RWPE1 (cell line): Measurements from ENCODE around the gene CCNL1.

ENCODE experiments used
- CTCF ChIA-PET: fragments of 350-600 bp; sonication (Branson Sonifier 250); formaldehyde crosslinking; extraction: SDS; loops from one replicate; lab custom pipeline; 2021; lab: Yijun Ruan, JAX
- POLR2A ChIA-PET: fragments of 400-600 bp; formaldehyde crosslinking; extraction: SDS; loops from one replicate; lab custom pipeline; 2020; ENCODE audit warnings: antibody characterized with exemption; ENCODE audit not compliant: low non-redundant PET; lab: Yijun Ruan, JAX
- DNase-seq: peaks from one replicate; pipeline ENCODE4 v3.0.0; 2012; ENCODE audit warnings: low spot score
- H3K27ac ChIP-seq: fragments of 450-650 bp; 2 replicates; pipeline ENCODE4 v1.5.1; 2017
- TF ChIP-seq, protein P1 (sequence below): fragments of 450-650 bp; conservative IDR thresholded peaks from 2 replicates; pipeline ENCODE4 v1.5.1; 2017; ENCODE audit warnings: low read depth, mild to moderate bottlenecking

The CCNL1 gene

DNA sequence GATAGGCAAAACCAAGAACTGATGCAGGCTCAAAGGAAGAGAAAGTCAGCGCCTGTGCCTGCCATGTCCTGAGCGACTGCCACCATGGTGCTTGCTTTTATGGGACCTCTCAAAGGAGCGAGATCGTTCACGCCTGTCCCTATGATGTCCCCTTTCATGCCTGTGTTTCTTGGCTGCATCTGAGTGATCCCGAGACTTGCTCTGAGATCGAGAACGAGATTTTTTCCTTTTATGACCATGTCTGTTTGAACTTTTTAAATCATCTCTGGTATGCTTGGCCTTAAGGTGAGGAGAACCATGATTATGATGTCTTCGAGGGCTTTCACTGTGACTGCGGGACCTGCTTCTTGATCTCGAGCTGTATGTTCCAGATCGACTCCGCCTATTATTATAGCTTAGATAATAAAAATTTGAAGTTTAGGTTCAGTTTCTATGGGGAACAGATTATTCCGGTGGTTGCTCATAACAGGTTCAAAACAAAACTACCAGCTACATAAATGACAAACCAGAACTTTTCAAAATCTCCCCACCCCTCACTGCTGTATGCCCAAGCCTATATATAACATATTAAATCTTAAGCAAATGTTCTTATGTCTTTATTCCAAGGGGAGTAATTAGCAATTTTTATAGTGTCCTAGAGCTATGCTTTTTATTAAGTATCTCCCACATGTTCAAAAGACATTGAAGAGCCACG lies 11.6 kb downstream of the CCNL1 start:
- TF ChIP-seq, protein P1, sequence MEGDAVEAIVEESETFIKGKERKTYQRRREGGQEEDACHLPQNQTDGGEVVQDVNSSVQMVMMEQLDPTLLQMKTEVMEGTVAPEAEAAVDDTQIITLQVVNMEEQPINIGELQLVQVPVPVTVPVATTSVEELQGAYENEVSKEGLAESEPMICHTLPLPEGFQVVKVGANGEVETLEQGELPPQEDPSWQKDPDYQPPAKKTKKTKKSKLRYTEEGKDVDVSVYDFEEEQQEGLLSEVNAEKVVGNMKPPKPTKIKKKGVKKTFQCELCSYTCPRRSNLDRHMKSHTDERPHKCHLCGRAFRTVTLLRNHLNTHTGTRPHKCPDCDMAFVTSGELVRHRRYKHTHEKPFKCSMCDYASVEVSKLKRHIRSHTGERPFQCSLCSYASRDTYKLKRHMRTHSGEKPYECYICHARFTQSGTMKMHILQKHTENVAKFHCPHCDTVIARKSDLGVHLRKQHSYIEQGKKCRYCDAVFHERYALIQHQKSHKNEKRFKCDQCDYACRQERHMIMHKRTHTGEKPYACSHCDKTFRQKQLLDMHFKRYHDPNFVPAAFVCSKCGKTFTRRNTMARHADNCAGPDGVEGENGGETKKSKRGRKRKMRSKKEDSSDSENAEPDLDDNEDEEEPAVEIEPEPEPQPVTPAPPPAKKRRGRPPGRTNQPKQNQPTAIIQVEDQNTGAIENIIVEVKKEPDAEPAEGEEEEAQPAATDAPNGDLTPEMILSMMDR = no peak
- ChIA-PET POLR2A (no interaction called here), CTCF (interaction anchor here (0.6 kb wide), 1 partner anchor 48 kb away, joined by 5 read pairs; no protein-coding TSS in a partner anchor)
- no peak for DNase-seq
- H3K27ac ChIP-seq = no peak overlapping the region

GRCh38 chr3:157147099-157147803 lies 12.7 kb downstream of the CCNL1 start:
- POLR2A ChIA-PET = no interaction called here
- no peak for DNase-seq
- CTCF ChIA-PET = interaction anchor here (1.2 kb wide), 1 partner anchor 10 kb away, joined by 3 read pairs; no protein-coding TSS in a partner anchor
- H3K27ac ChIP-seq = no peak overlapping the region
- TF ChIP-seq, protein P1 = no peak

DNA sequence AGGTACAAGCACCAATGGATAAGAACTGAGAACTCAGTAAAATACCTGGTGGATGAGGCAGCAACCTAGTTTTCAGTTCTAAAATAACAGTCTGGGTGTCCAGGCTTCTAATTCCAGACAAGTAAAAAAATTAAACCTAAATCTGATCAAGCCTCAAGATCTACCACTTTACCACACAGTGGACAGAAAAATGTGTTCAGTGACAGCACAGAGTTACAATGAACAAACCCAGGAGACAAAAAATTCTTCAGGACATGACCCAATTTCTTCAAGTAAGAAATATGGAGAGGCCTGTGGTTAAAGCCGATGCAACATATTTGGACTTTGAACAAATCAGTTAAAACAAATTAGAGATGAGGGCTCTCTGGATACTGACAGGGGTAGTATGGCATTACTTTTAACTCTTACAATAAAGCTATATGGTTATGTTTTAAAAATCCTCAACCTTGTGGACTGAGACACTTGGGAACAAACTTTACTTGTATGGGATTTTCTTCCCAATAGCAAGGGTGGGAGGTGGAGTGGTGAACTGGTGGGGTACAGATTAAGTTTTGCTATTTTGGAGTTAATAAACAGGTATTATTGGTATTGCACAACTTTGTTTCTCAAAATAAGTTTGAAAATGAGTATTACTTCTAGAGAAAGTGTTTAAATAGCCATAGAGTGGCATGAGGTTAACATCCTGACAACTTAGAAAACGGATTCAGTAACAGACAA lies 14.2 kb downstream of the CCNL1 start:
- no peak overlapping the region for H3K27ac ChIP-seq
- CTCF ChIA-PET = interaction anchor here (0.6 kb wide), 1 partner anchor 709 kb away, joined by 3 read pairs; no protein-coding TSS in a partner anchor
- POLR2A ChIA-PET = no interaction called here
- no peak for DNase-seq
- TF ChIP-seq, protein P1 = no peak

GRCh38 chr3:157142315-157142714 lies 17.6 kb downstream of the CCNL1 start:
- TF ChIP-seq, protein P1 = no peak
- CTCF ChIA-PET = interaction anchor here (0.5 to 0.6 kb wide), 2 partner anchors 15 to 1145 kb away, joined by 3 read pairs; no protein-coding TSS in a partner anchor
- DNase-seq = no peak
- POLR2A ChIA-PET = interaction anchor here (0.7 kb wide), 1 partner anchor 57 kb away, joined by 3 read pairs; no protein-coding TSS in a partner anchor
- peak overlapping the region; percentile 17; the same call in 1 of the 2 replicates for H3K27ac ChIP-seq

GRCh38 chr3:157139938-157140534 lies 19.9 kb downstream of the CCNL1 start:
- POLR2A ChIA-PET = no interaction called here
- no peak for DNase-seq
- CTCF ChIA-PET = interaction anchor here (0.6 to 1.1 kb wide), 2 partner anchors 15 to 239 kb away, joined by 3 to 5 read pairs; no protein-coding TSS in a partner anchor
- H3K27ac ChIP-seq = no peak overlapping the region
- TF ChIP-seq, protein P1 = no peak
